HEK293T (cell line): Measurements from ENCODE around the gene CDH13.

Experiments used
- ARNT ChIP-seq: fragments of 450-650 bp; IDR thresholded peaks from 2 replicates; pipeline ENCODE4 v1.6.1; 2017; ENCODE audit warnings: mild to moderate bottlenecking
- BHLHE40 ChIP-seq: fragments of 450-650 bp; IDR thresholded peaks from 2 replicates; pipeline ENCODE4 v1.6.1; 2016; ENCODE audit warnings: mild to moderate bottlenecking, moderate library complexity, borderline replicate concordance
- ELF4 ChIP-seq: fragments of 450-650 bp; IDR thresholded peaks from 2 replicates; pipeline ENCODE4 v1.6.1; 2017; ENCODE audit warnings: antibody characterized with exemption
- FOXA1 ChIP-seq: fragments of 450-650 bp; IDR thresholded peaks from 2 replicates; pipeline ENCODE4 v1.6.1; 2016; ENCODE audit warnings: mild to moderate bottlenecking
- FOXK2 ChIP-seq: fragments of 450-650 bp; IDR thresholded peaks from 2 replicates; pipeline ENCODE4 v1.6.1; 2016; ENCODE audit warnings: mild to moderate bottlenecking
- FOXM1 ChIP-seq: fragments of 450-650 bp; IDR thresholded peaks from 2 replicates; pipeline ENCODE4 v1.6.1; 2017; ENCODE audit warnings: mild to moderate bottlenecking, borderline replicate concordance
- HDGF ChIP-seq: fragments of 450-650 bp; IDR thresholded peaks from 2 replicates; pipeline ENCODE4 v1.6.1; 2017; ENCODE audit warnings: antibody characterized with exemption, borderline replicate concordance
- NFRKB ChIP-seq: fragments of 450-650 bp; IDR thresholded peaks from 2 replicates; pipeline ENCODE4 v1.6.1; 2016; ENCODE audit warnings: mild to moderate bottlenecking, moderate library complexity
- SP1 ChIP-seq: fragments of 450-650 bp; IDR thresholded peaks from 2 replicates; pipeline ENCODE4 v1.6.1; 2017
- SUZ12 ChIP-seq: fragments of 450-650 bp; IDR thresholded peaks from 2 replicates; pipeline ENCODE4 v1.6.1; 2016; ENCODE audit warnings: mild to moderate bottlenecking
- TARDBP ChIP-seq: fragments of 450-650 bp; IDR thresholded peaks from 2 replicates; pipeline ENCODE4 v1.6.1; 2016
- TF ChIP-seq, protein P1 (sequence below): fragments of 450-650 bp; IDR thresholded peaks from 2 replicates; pipeline ENCODE4 v1.6.1; 2016

- TF ChIP-seq SP1 (no peak), ARNT (no peak), FOXA1 (no peak), FOXM1 (no peak), FOXK2 (no peak), SUZ12 (no peak), TARDBP (no peak), NFRKB (no peak), BHLHE40 (no peak), ELF4 (no peak), HDGF (no peak)
- TF ChIP-seq, protein P1, sequence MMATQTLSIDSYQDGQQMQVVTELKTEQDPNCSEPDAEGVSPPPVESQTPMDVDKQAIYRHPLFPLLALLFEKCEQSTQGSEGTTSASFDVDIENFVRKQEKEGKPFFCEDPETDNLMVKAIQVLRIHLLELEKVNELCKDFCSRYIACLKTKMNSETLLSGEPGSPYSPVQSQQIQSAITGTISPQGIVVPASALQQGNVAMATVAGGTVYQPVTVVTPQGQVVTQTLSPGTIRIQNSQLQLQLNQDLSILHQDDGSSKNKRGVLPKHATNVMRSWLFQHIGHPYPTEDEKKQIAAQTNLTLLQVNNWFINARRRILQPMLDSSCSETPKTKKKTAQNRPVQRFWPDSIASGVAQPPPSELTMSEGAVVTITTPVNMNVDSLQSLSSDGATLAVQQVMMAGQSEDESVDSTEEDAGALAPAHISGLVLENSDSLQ: no peak
Observed at GRCh38 chr16:83404261-83404660, 777.5 kb downstream of the CDH13 start.
